Measurements from ENCODE around the gene SPC24. TPM values are rescaled to one million over a fixed set of nuclear protein-coding genes. Genes with fewer than 3 reads are reported as not detected.

SPC24 gene
- polyA plus RNA-seq, 1 of the 3 experiments (the other 2 are of a cell fraction), result 18.9 TPM

GRCh38 chr19:11131471-11131870 is 24.1 kb downstream of the SPC24 start:
- no peaks in the 10 kb centered on the region for H4K20me1 ChIP-seq (ENCODE audit: insufficient read depth)
- peaks cover 28% of the 10 kb centered on the region for H3F3A ChIP-seq (replicated peaks; ENCODE audit: insufficient read depth)
- ChIA-PET CTCF (interaction anchor here (0.6 to 3.8 kb wide), 9 partner anchors 10 to 190 kb away, joined by 3 to 14 read pairs (median 7); partner anchors contain the start of gene SPC24), POLR2A (no interaction called here)
- H3K4me2 ChIP-seq, result no peak overlapping the region
- no peaks in the 10 kb centered on the region for H3K9me2 ChIP-seq
- peaks cover 17 to 20% of the 10 kb centered on the region in 2 experiments for H3K36me3 ChIP-seq (replicated peaks in 1 of 2; ENCODE audit: control insufficient read depth in 1 of 2, insufficient read depth in 2 of 2, low read length in 1 of 2)
- no peak overlapping the region for H3K9ac ChIP-seq
- 0 out of 4 replicates have a peak overlapping the region, but pooled peaks of 1 of the 2 experiments have one; percentile 1 for H3K27ac ChIP-seq (ENCODE audit: low read depth in 2 of 2, low read length in 1 of 2)
- DNase-seq, result peak; percentile 4
- WGBS (ENCODE audit: low lambda C conversion rate), result 74% methylated on average over 7 of the region's 7 CpGs
- no peak overlapping the region for H3K4me3 ChIP-seq (ENCODE audit: low read depth in 2 of 2, low read length in 1 of 2)
- H2AFZ ChIP-seq (ENCODE audit: low read depth), result no peak overlapping the region
- no peaks in the 10 kb centered on the region for H3K27me3 ChIP-seq (ENCODE audit: insufficient read depth)
- TF ChIP-seq GABPA (IDR thresholded peaks at IDR 0.05; ENCODE audit: low read depth) (no peak), EP300 (IDR thresholded peaks at IDR 0.05; ENCODE audit: borderline replicate concordance in 1 of 2, low read depth in 1 of 2, low read length in 1 of 2) (no peak), TCF12 (IDR thresholded peaks at IDR 0.05) (no peak), USF2 (IDR thresholded peaks at IDR 0.05; ENCODE audit: borderline replicate concordance, low read depth, low read length) (no peak), ZBTB33 (IDR thresholded peaks at IDR 0.05; ENCODE audit: borderline replicate concordance, low read depth) (no peak), EZH2phosphoT487 (IDR thresholded peaks at IDR 0.05; ENCODE audit: borderline replicate concordance, low read depth) (no peak), ELF1 (IDR thresholded peaks at IDR 0.05) (no peak), NRF1 (IDR thresholded peaks at IDR 0.05; ENCODE audit: low read depth, low read length) (no peak), RXRA (IDR thresholded peaks at IDR 0.05; ENCODE audit: borderline replicate concordance, low read depth) (no peak), REST (IDR thresholded peaks at IDR 0.05; ENCODE audit: low read depth, low read length) (no peak), MXI1 (IDR thresholded peaks at IDR 0.05; ENCODE audit: low read depth, low read length) (no peak), POLR2AphosphoS5 (IDR thresholded peaks at IDR 0.05; ENCODE audit: low read depth, low read length) (no peak), MAX (IDR thresholded peaks at IDR 0.05; ENCODE audit: low read depth) (no peak), RAD21 (IDR thresholded peaks at IDR 0.05; ENCODE audit: low read length) (no peak), IRF3 (IDR thresholded peaks at IDR 0.05; ENCODE audit: low read depth, low read length) (no peak), SIN3A (IDR thresholded peaks at IDR 0.05; ENCODE audit: borderline replicate concordance, low read depth, low read length) (no peak)
- no peaks in the 10 kb centered on the region for H3K9me3 ChIP-seq
- H3K4me1 ChIP-seq (ENCODE audit: control insufficient read depth in 1 of 2, insufficient read depth in 2 of 2, low read depth in 1 of 2, low read length in 1 of 2), result no peaks in the 10 kb centered on the region
- no peaks in the 10 kb centered on the region for H3K79me2 ChIP-seq (ENCODE audit: insufficient read depth)
